Measurements from ENCODE around the gene SPDL1. TPM values are rescaled to one million over a fixed set of nuclear protein-coding genes. Genes with fewer than 3 reads are reported as not detected.

SPDL1 gene
- total and polyA plus RNA-seq, 2 donors: 9.5 to 29.8 TPM

GRCh38 chr5:169581580-169582227 is 1.9 kb upstream of the SPDL1 start:
- H3K27ac ChIP-seq (ENCODE audit: low read depth in 1 of 2, low read length in 1 of 2): no peak overlapping the region
- peaks cover 6 to 7% of the 10 kb centered on the region in 2 donors for H3K4me1 ChIP-seq (ENCODE audit: control insufficient read depth in 2 of 2, insufficient read depth in 2 of 2, low read length in 2 of 2)
- peak in 6 of 9 donors; percentile 9 to 62 (median 21) for DNase-seq (ENCODE audit: low read depth in 6 of 9, low spot score in 9 of 9)
- no peak overlapping the region for H3K4me3 ChIP-seq (ENCODE audit: low read length in 2 of 2)
- no peaks in the 10 kb centered on the region for H3K9me3 ChIP-seq (ENCODE audit: control insufficient read depth in 2 of 2, insufficient read depth in 1 of 2, low read length in 1 of 2)
- WGBS: 50% methylated on average over 6 of the region's 6 CpGs
- no peaks in the 10 kb centered on the region for H3K36me3 ChIP-seq (ENCODE audit: control insufficient read depth in 2 of 2, insufficient read depth in 2 of 2, low read length in 1 of 2)
- H3K27me3 ChIP-seq (ENCODE audit: control insufficient read depth in 2 of 2, insufficient read depth in 1 of 2, low read length in 1 of 2): peaks cover 0 to 5% of the 10 kb centered on the region in 2 donors

GRCh38 chr5:169583101-169583423 is 511 bp upstream of the SPDL1 start:
- no peak for DNase-seq (ENCODE audit: low read depth in 6 of 9, low spot score in 9 of 9)
- H3K27ac ChIP-seq (ENCODE audit: low read depth in 1 of 2, low read length in 1 of 2): peak overlapping the region in 1 of 2 donors; percentile 48
- 6% methylated on average over 7 of the region's 7 CpGs for WGBS

GRCh38 chr5:169584998-169585451 is 1.5 kb downstream of the SPDL1 start:
- no peaks in the 10 kb centered on the region for H3K9me3 ChIP-seq (ENCODE audit: control insufficient read depth in 2 of 2, insufficient read depth in 1 of 2, low read length in 1 of 2)
- 89% methylated on average over 5 of the region's 5 CpGs for WGBS
- H3K36me3 ChIP-seq (ENCODE audit: control insufficient read depth in 2 of 2, insufficient read depth in 2 of 2, low read length in 1 of 2): peaks cover 9 to 14% of the 10 kb centered on the region in 2 donors
- H3K4me1 ChIP-seq (ENCODE audit: control insufficient read depth in 2 of 2, insufficient read depth in 2 of 2, low read length in 2 of 2): peaks cover 6 to 7% of the 10 kb centered on the region in 2 donors
- peak overlapping the region in 1 of 2 donors; percentile 80 for H3K4me3 ChIP-seq (ENCODE audit: low read length in 2 of 2)
- peaks cover 0 to under 1% of the 10 kb centered on the region in 2 donors for H3K27me3 ChIP-seq (ENCODE audit: control insufficient read depth in 2 of 2, insufficient read depth in 1 of 2, low read length in 1 of 2)
- H3K27ac ChIP-seq (ENCODE audit: low read depth in 1 of 2, low read length in 1 of 2): no peak overlapping the region
- no peak for DNase-seq (ENCODE audit: low read depth in 6 of 9, low spot score in 9 of 9)

More at GRCh38 chr5:169583101-169583423, 511 bp upstream of the SPDL1 start:
- Histone ChIP-seq H3K9me3 (ENCODE audit: control insufficient read depth in 2 of 2, insufficient read depth in 1 of 2, low read length in 1 of 2) (no peaks in the 10 kb centered on the region), H3K4me3 (ENCODE audit: low read length in 2 of 2) (peak overlapping the region; percentile 80 to 98), H3K36me3 (ENCODE audit: control insufficient read depth in 2 of 2, insufficient read depth in 2 of 2, low read length in 1 of 2) (no peaks in the 10 kb centered on the region), H3K27me3 (ENCODE audit: control insufficient read depth in 2 of 2, insufficient read depth in 1 of 2, low read length in 1 of 2) (peaks cover 0 to 5% of the 10 kb centered on the region in 2 donors), H3K4me1 (ENCODE audit: control insufficient read depth in 2 of 2, insufficient read depth in 2 of 2, low read length in 2 of 2) (peaks cover 6 to 7% of the 10 kb centered on the region in 2 donors)

GRCh38 chr5:169590602-169591001 is 7.0 kb downstream of the SPDL1 start:
- no peak for DNase-seq (ENCODE audit: low read depth in 6 of 9, low spot score in 9 of 9)
- 96% methylated on average over 3 of the region's 3 CpGs for WGBS
- Histone ChIP-seq H3K9me3 (ENCODE audit: control insufficient read depth in 2 of 2, insufficient read depth in 1 of 2, low read length in 1 of 2) (no peaks in the 10 kb centered on the region), H3K36me3 (ENCODE audit: control insufficient read depth in 2 of 2, insufficient read depth in 2 of 2, low read length in 1 of 2) (peaks cover 25 to 59% of the 10 kb centered on the region in 2 donors), H3K4me3 (ENCODE audit: low read length in 2 of 2) (no peak overlapping the region), H3K4me1 (ENCODE audit: control insufficient read depth in 2 of 2, insufficient read depth in 2 of 2, low read length in 2 of 2) (peaks cover 0 to 3% of the 10 kb centered on the region in 2 donors), H3K27ac (ENCODE audit: low read depth in 1 of 2, low read length in 1 of 2) (no peak overlapping the region), H3K27me3 (ENCODE audit: control insufficient read depth in 2 of 2, insufficient read depth in 1 of 2, low read length in 1 of 2) (no peaks in the 10 kb centered on the region)

GRCh38 chr5:169591636-169592035 is 8.1 kb downstream of the SPDL1 start:
- no peak overlapping the region for H3K4me3 ChIP-seq (ENCODE audit: low read length in 2 of 2)
- WGBS: 51% methylated on average over 1 of the region's 1 CpG
- no peaks in the 10 kb centered on the region for H3K9me3 ChIP-seq (ENCODE audit: control insufficient read depth in 2 of 2, insufficient read depth in 1 of 2, low read length in 1 of 2)
- H3K27me3 ChIP-seq (ENCODE audit: control insufficient read depth in 2 of 2, insufficient read depth in 1 of 2, low read length in 1 of 2): no peaks in the 10 kb centered on the region
- no peaks in the 10 kb centered on the region for H3K4me1 ChIP-seq (ENCODE audit: control insufficient read depth in 2 of 2, insufficient read depth in 2 of 2, low read length in 2 of 2)
- DNase-seq (ENCODE audit: low read depth in 6 of 9, low spot score in 9 of 9): no peak
- peaks cover 25 to 67% of the 10 kb centered on the region in 2 donors for H3K36me3 ChIP-seq (ENCODE audit: control insufficient read depth in 2 of 2, insufficient read depth in 2 of 2, low read length in 1 of 2)
- H3K27ac ChIP-seq (ENCODE audit: low read depth in 1 of 2, low read length in 1 of 2): no peak overlapping the region

- Histone ChIP-seq H3K27me3 (ENCODE audit: control insufficient read depth in 2 of 2, insufficient read depth in 1 of 2, low read length in 1 of 2) (no peaks in the 10 kb centered on the region), H3K4me3 (ENCODE audit: low read length in 2 of 2) (no peak overlapping the region), H3K36me3 (ENCODE audit: control insufficient read depth in 2 of 2, insufficient read depth in 2 of 2, low read length in 1 of 2) (peaks cover 25 to 74% of the 10 kb centered on the region in 2 donors), H3K27ac (ENCODE audit: low read depth in 1 of 2, low read length in 1 of 2) (no peak overlapping the region), H3K9me3 (ENCODE audit: control insufficient read depth in 2 of 2, insufficient read depth in 1 of 2, low read length in 1 of 2) (no peaks in the 10 kb centered on the region), H3K4me1 (ENCODE audit: control insufficient read depth in 2 of 2, insufficient read depth in 2 of 2, low read length in 2 of 2) (no peaks in the 10 kb centered on the region)
- no peak for DNase-seq (ENCODE audit: low read depth in 6 of 9, low spot score in 9 of 9)
- 99% methylated on average over 6 of the region's 6 CpGs for WGBS
Measured at GRCh38 chr5:169592937-169593650, 9.5 kb downstream of the SPDL1 start.

GRCh38 chr5:169595172-169595820 is 11.7 kb downstream of the SPDL1 start:
- WGBS: 96% methylated on average over 1 of the region's 1 CpG
- DNase-seq (ENCODE audit: low read depth in 6 of 9, low spot score in 9 of 9): no peak
- H3K27ac ChIP-seq (ENCODE audit: low read depth in 1 of 2, low read length in 1 of 2): no peak overlapping the region
- H3K4me1 ChIP-seq (ENCODE audit: control insufficient read depth in 2 of 2, insufficient read depth in 2 of 2, low read length in 2 of 2): no peaks in the 10 kb centered on the region
- no peak overlapping the region for H3K4me3 ChIP-seq (ENCODE audit: low read length in 2 of 2)
- H3K36me3 ChIP-seq (ENCODE audit: control insufficient read depth in 2 of 2, insufficient read depth in 2 of 2, low read length in 1 of 2): peaks cover 25 to 75% of the 10 kb centered on the region in 2 donors
- H3K27me3 ChIP-seq (ENCODE audit: control insufficient read depth in 2 of 2, insufficient read depth in 1 of 2, low read length in 1 of 2): no peaks in the 10 kb centered on the region
- H3K9me3 ChIP-seq (ENCODE audit: control insufficient read depth in 2 of 2, insufficient read depth in 1 of 2, low read length in 1 of 2): no peaks in the 10 kb centered on the region

- 96% methylated on average over 4 of the region's 4 CpGs for WGBS
- H3K4me1 ChIP-seq (ENCODE audit: control insufficient read depth in 2 of 2, insufficient read depth in 2 of 2, low read length in 2 of 2): no peaks in the 10 kb centered on the region
- H3K27me3 ChIP-seq (ENCODE audit: control insufficient read depth in 2 of 2, insufficient read depth in 1 of 2, low read length in 1 of 2): no peaks in the 10 kb centered on the region
- H3K27ac ChIP-seq (ENCODE audit: low read depth in 1 of 2, low read length in 1 of 2): peak overlapping the region in 1 of 2 donors; percentile 25
- peaks cover 22 to 62% of the 10 kb centered on the region in 2 donors for H3K36me3 ChIP-seq (ENCODE audit: control insufficient read depth in 2 of 2, insufficient read depth in 2 of 2, low read length in 1 of 2)
- no peak overlapping the region for H3K4me3 ChIP-seq (ENCODE audit: low read length in 2 of 2)
- no peaks in the 10 kb centered on the region for H3K9me3 ChIP-seq (ENCODE audit: control insufficient read depth in 2 of 2, insufficient read depth in 1 of 2, low read length in 1 of 2)
- DNase-seq (ENCODE audit: low read depth in 6 of 9, low spot score in 9 of 9): no peak
Measured at GRCh38 chr5:169599451-169599850, 15.9 kb downstream of the SPDL1 start.

- Histone ChIP-seq H3K4me3 (ENCODE audit: low read length in 2 of 2) (no peak overlapping the region), H3K4me1 (ENCODE audit: control insufficient read depth in 2 of 2, insufficient read depth in 2 of 2, low read length in 2 of 2) (no peaks in the 10 kb centered on the region), H3K27ac (ENCODE audit: low read depth in 1 of 2, low read length in 1 of 2) (no peak overlapping the region), H3K36me3 (ENCODE audit: control insufficient read depth in 2 of 2, insufficient read depth in 2 of 2, low read length in 1 of 2) (peaks cover 21 to 44% of the 10 kb centered on the region in 2 donors), H3K27me3 (ENCODE audit: control insufficient read depth in 2 of 2, insufficient read depth in 1 of 2, low read length in 1 of 2) (no peaks in the 10 kb centered on the region), H3K9me3 (ENCODE audit: control insufficient read depth in 2 of 2, insufficient read depth in 1 of 2, low read length in 1 of 2) (no peaks in the 10 kb centered on the region)
- DNase-seq (ENCODE audit: low read depth in 6 of 9, low spot score in 9 of 9): no peak
Measured at GRCh38 chr5:169602535-169602934, 19.0 kb downstream of the SPDL1 start.
